GM12801 (cell line): ENCODE results near the gene JARID2.

Experiments used
- CTCF ChIP-seq: IDR thresholded peaks from one replicate; pipeline ENCODE4 v1.5.1; 2011; ENCODE audit warnings: control low read depth; ENCODE audit not compliant: insufficient read length; ENCODE audit errors: extremely low read depth

Gene JARID2

GRCh38 chr6:15368186-15368585, 122.3 kb downstream of the JARID2 start:
- no peak for TF ChIP-seq CTCF

GRCh38 chr6:15368873-15369272, 123.0 kb downstream of the JARID2 start:
- TF ChIP-seq CTCF = no peak

GRCh38 chr6:15369838-15370237, 124.0 kb downstream of the JARID2 start:
- no peak for TF ChIP-seq CTCF

- TF ChIP-seq CTCF = no peak
Measured at GRCh38 chr6:15370733-15371671, 125.1 kb downstream of the JARID2 start.

- no peak for TF ChIP-seq CTCF
Measured at GRCh38 chr6:15372932-15373331, 127.1 kb downstream of the JARID2 start.

GRCh38 chr6:15374119-15374518, 128.2 kb downstream of the JARID2 start:
- no peak for TF ChIP-seq CTCF

- TF ChIP-seq CTCF = no peak
Measured at GRCh38 chr6:15375018-15375417, 129.1 kb downstream of the JARID2 start.
